ENCODE results near the gene ARMC5.

Gene ARMC5

GRCh38 chr16:31464781-31465260 lies 5.5 kb downstream of the ARMC5 start:
- H3K4me3 Mint-ChIP-seq = no peak overlapping the region
- peaks cover 46% of the 10 kb centered on the region for H3K36me3 Mint-ChIP-seq
- no peaks in the 10 kb centered on the region for H3K9me3 Mint-ChIP-seq
- H3K4me1 Mint-ChIP-seq = peaks cover 50% of the 10 kb centered on the region
- H3K27ac Mint-ChIP-seq = no peak overlapping the region
- no peaks in the 10 kb centered on the region for H3K27me3 Mint-ChIP-seq
- ATAC-seq = no peak

DNA sequence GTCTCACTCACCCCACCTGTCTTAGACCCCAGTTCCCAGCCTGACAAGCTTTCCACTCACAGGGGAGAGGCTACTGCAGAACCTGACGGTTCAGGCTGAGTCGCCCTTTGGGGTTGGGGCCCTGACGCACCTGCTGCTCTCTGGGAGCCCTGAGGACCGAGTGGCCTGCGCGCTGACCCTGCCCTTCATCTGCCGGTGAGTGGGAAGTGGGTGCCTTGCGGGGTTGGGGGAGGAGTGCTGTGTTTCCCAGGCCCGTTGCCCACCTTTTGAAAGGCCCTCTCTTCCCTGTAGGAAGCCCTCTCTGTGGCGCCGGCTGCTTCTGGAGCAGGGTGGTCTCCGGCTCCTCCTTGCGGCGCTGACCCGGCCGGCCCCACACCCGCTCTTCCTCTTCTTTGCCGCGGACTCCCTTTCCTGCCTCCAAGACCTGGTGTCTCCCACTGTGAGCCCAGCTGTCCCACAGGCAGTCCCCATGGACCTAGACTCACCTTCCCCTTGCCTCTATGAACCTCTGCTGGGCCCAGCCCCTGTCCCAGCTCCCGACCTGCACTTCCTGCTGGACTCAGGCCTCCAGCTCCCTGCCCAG lies 6.6 kb downstream of the ARMC5 start:
- Mint-ChIP-seq H3K36me3 (peaks cover 46% of the 10 kb centered on the region), H3K27ac (no peak overlapping the region), H3K4me3 (no peak overlapping the region), H3K9me3 (no peaks in the 10 kb centered on the region), H3K4me1 (peaks cover 42% of the 10 kb centered on the region), H3K27me3 (peaks cover 2% of the 10 kb centered on the region)
- ATAC-seq = no peak

- no peak overlapping the region for H3K27ac Mint-ChIP-seq
- peak; percentile 24 for ATAC-seq
- H3K36me3 Mint-ChIP-seq = peaks cover 46% of the 10 kb centered on the region
- no peaks in the 10 kb centered on the region for H3K9me3 Mint-ChIP-seq
- no peak overlapping the region for H3K4me3 Mint-ChIP-seq
- peaks cover 7% of the 10 kb centered on the region for H3K27me3 Mint-ChIP-seq
- peaks cover 42% of the 10 kb centered on the region for H3K4me1 Mint-ChIP-seq
Observed at GRCh38 chr16:31466381-31466841, 7.1 kb downstream of the ARMC5 start.

- Mint-ChIP-seq H3K27ac (peak overlapping the region; percentile 7), H3K36me3 (peaks cover 46% of the 10 kb centered on the region), H3K4me3 (no peak overlapping the region), H3K9me3 (no peaks in the 10 kb centered on the region), H3K4me1 (peaks cover 45% of the 10 kb centered on the region), H3K27me3 (peaks cover 13% of the 10 kb centered on the region)
- peak; percentile 66 for ATAC-seq
Observed at GRCh38 chr16:31467151-31467773, 8.0 kb downstream of the ARMC5 start.

DNA sequence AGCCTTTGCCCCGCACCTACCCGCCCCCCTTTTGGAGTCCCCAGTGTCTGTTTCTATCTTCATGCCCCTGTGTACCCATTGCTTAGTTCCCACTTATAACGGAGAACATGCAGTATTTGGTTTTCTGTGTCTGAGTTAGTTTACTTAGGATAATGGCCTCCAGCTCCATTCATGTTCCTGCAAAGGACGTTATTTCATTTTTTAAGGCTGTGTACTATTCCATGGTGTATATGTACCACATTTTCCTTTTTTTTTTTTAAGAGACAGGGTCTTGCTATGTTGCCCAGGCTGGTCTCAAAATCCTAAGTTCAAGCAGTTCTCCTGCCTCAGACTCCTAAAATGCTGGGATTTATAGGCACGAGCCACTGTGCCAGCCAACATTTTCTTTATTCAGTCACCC lies 8.6 kb downstream of the ARMC5 start:
- ATAC-seq = no peak
- H3K9me3 Mint-ChIP-seq = no peaks in the 10 kb centered on the region
- H3K27ac Mint-ChIP-seq = peak overlapping the region; percentile 7
- H3K4me3 Mint-ChIP-seq = no peak overlapping the region
- H3K27me3 Mint-ChIP-seq = peaks cover 19% of the 10 kb centered on the region
- H3K36me3 Mint-ChIP-seq = peaks cover 40% of the 10 kb centered on the region
- peaks cover 46% of the 10 kb centered on the region for H3K4me1 Mint-ChIP-seq

DNA sequence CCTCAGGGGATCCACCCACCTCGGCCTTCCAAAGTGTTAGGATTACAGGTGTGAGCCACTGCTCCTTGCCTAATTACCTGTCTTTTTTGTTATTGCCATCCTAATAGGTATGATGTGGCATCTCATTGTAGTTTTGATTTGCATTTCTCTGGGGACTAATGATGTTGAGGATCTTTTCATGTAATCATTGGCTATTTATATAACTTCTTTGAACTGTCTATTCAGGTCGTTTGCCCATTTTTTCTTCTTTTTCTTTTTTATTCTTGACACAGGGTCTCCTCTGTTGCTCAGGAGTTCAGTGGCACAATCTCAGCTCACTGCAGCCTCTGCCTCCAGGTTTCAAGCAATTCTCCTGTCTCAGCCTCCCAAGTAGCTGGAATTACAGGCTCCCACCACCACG lies 11.3 kb downstream of the ARMC5 start:
- Mint-ChIP-seq H3K36me3 (peaks cover 14% of the 10 kb centered on the region), H3K27ac (no peak overlapping the region), H3K27me3 (peaks cover 27% of the 10 kb centered on the region), H3K4me3 (no peak overlapping the region), H3K9me3 (no peaks in the 10 kb centered on the region), H3K4me1 (peaks cover 33% of the 10 kb centered on the region)
- no peak for ATAC-seq

DNA sequence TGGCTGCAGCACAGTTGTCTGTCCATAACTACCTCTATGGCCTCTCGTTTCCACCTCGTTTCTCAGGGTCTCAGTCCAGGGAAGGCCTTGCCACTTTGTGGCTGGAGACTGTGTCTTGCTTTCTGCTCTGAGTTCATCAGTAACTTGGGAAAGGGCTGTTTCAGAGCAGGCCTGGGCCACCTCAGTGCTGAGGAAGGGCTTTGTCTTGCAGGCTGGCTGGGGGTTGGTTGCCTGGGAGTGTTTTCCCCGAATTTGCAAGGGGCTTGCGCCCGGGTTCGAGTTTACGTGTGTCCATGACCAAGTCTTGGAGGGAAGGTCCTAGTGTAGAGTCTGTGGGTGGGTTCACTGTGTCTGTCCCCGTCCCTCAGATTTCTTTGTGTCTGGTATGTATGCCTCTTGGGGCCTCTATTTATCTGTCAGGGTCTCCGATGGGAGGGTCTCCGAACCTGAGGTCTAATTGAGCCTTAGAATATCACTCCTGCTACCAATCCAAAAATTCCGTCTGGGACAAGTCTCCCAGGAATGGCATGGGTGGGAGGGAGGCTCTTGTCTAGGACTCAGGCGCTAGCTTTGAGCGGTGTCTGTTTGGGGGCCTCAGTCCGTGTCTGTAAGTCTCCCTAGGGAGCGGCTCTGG lies 12.1 kb downstream of the ARMC5 start:
- Mint-ChIP-seq H3K27me3 (peaks cover 31% of the 10 kb centered on the region), H3K36me3 (peaks cover 6% of the 10 kb centered on the region), H3K9me3 (no peaks in the 10 kb centered on the region), H3K27ac (no peak overlapping the region), H3K4me1 (peaks cover 37% of the 10 kb centered on the region), H3K4me3 (no peak overlapping the region)
- ATAC-seq = no peak

DNA sequence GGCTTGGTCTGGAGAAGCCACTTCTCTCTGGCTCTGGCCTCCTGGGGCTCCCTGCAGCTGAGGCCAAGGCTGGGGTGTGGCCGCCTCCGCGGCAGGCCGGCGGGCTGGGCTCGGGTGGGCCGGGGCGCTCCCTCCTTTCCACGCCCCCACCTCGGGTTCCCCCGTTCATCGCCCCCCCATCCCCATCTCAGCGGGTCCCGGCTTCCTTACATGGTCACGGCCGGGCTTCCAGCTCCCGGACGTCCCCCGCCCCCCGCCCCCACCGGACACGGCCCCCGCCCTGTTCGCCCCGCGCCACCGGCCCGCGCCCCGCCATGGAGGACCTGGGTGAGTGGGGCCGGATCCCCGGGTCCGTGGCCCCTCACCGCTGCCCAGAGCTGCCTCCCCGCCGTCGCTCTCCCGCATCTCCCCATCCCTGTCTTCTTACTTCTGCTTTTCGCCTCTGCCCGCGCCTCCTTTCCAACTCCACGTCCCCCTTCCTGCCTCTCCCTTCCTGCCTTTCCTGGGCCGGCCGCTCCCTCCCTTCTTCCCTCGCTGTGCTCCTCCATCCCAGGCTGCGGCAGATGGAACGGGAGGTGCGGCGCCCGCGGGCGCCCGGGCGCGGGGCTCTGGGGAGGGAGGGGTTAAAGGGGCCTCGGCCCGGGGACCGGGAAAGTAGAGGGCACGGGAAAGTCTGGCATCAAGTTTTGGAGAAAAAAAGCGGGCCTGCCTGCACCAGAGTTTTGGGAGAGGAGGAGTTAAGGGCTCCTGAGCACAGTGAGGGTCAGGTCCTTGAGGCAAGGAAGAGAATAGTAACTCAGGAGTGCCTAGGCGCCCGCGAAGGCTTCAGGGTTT lies 12.8 kb downstream of the ARMC5 start, which contains the start of gene TGFB1I1:
Gene TGFB1I1, plus strand, starts transcription at position 278 of the 834 bp plus-strand sequence. Its CDS starts 37 bp downstream, at position 315.
- peaks cover 36% of the 10 kb centered on the region for H3K27me3 Mint-ChIP-seq
- peak; percentile 28 for ATAC-seq
- peak within 1 kb of the TSS; percentile 57 for H3K27ac Mint-ChIP-seq
- no peaks in the 10 kb centered on the region for H3K36me3 Mint-ChIP-seq
- peaks cover 37% of the 10 kb centered on the region for H3K4me1 Mint-ChIP-seq
- H3K9me3 Mint-ChIP-seq = no peaks in the 10 kb centered on the region
- H3K4me3 Mint-ChIP-seq = peak within 1 kb of the TSS; percentile 73

DNA sequence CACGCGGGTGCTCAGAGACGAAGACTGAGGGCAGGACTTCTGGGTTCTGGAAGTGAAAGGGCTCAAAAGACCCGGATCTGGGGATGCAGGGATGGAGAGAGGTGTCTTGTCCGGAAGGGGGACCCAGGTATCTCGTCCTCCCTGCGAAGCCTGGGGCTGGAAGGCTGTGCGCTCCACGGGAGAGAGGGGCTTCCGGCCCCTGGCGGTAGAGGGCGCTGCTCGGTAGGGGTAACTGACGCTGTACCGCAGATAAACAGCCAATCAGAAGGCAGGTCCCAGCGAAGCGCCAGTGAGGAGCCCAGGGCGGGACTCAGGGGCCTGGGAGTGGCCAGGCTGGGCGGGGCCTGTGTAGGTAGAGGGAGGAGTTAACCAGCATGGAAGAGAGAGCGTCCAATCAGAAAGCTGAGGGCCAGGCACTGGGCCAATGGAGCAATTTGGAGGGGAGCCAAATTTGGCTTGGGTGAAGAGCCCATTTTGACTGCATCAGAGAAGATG lies 13.5 kb downstream of the ARMC5 start:
- H3K36me3 Mint-ChIP-seq = no peaks in the 10 kb centered on the region
- H3K4me1 Mint-ChIP-seq = peaks cover 37% of the 10 kb centered on the region
- peak; percentile 34 for ATAC-seq
- H3K9me3 Mint-ChIP-seq = no peaks in the 10 kb centered on the region
- H3K27me3 Mint-ChIP-seq = peaks cover 40% of the 10 kb centered on the region
- H3K4me3 Mint-ChIP-seq = peak overlapping the region; percentile 73
- peak overlapping the region; percentile 57 for H3K27ac Mint-ChIP-seq

DNA sequence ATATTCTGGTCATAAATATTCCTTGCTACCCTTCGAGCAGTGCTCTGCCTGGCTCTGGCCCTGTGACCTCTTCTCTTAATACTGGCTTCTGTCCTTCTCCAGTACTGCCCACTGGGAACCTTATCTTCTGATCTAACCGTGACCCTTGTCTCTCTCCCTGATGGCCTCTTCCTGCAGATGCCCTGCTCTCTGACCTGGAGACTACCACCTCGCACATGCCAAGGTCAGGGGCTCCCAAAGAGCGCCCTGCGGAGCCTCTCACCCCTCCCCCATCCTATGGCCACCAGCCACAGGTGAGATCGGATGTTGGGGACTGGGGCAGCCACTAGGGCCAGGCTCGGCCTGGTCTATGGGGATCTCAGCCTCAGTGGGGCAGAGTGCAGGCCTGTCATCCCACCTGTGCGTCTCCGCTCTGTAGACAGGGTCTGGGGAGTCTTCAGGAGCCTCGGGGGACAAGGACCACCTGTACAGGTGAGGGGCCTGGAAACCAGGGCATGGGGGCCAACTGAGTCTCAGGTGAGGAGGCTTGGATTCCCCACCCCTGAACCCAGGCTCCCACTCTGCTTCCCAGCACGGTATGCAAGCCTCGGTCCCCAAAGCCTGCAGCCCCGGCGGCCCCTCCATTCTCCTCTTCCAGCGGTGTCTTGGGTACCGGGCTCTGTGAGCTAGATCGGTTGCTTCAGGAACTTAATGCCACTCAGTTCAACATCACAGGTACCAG lies 14.1 kb downstream of the ARMC5 start:
- Mint-ChIP-seq H3K9me3 (no peaks in the 10 kb centered on the region), H3K4me3 (no peak overlapping the region)

GRCh38 chr16:31474173-31474714 lies 14.9 kb downstream of the ARMC5 start:
- H3K36me3 Mint-ChIP-seq = no peaks in the 10 kb centered on the region
- ATAC-seq = no peak
- H3K27me3 Mint-ChIP-seq = peaks cover 44% of the 10 kb centered on the region
- H3K4me1 Mint-ChIP-seq = peaks cover 39% of the 10 kb centered on the region
- H3K9me3 Mint-ChIP-seq = no peaks in the 10 kb centered on the region
- H3K4me3 Mint-ChIP-seq = no peak overlapping the region
- H3K27ac Mint-ChIP-seq = no peak overlapping the region

More for the DNA sequence above, 14.1 kb downstream of the ARMC5 start:
- no peak overlapping the region for H3K27ac Mint-ChIP-seq
- ATAC-seq = no peak
- H3K27me3 Mint-ChIP-seq = peaks cover 44% of the 10 kb centered on the region
- no peaks in the 10 kb centered on the region for H3K36me3 Mint-ChIP-seq
- peaks cover 39% of the 10 kb centered on the region for H3K4me1 Mint-ChIP-seq

- no peak for ATAC-seq
- H3K4me1 Mint-ChIP-seq = peaks cover 39% of the 10 kb centered on the region
- peaks cover 44% of the 10 kb centered on the region for H3K27me3 Mint-ChIP-seq
- H3K4me3 Mint-ChIP-seq = no peak overlapping the region
- no peak overlapping the region for H3K27ac Mint-ChIP-seq
- no peaks in the 10 kb centered on the region for H3K9me3 Mint-ChIP-seq
- no peaks in the 10 kb centered on the region for H3K36me3 Mint-ChIP-seq
Observed at GRCh38 chr16:31474773-31475738, 15.8 kb downstream of the ARMC5 start.

- H3K27me3 Mint-ChIP-seq = peaks cover 42% of the 10 kb centered on the region
- H3K4me1 Mint-ChIP-seq = peaks cover 38% of the 10 kb centered on the region
- H3K4me3 Mint-ChIP-seq = peak overlapping the region; percentile 87
- no peaks in the 10 kb centered on the region for H3K9me3 Mint-ChIP-seq
- H3K27ac Mint-ChIP-seq = no peak overlapping the region
- no peaks in the 10 kb centered on the region for H3K36me3 Mint-ChIP-seq
- no peak for ATAC-seq
Observed at GRCh38 chr16:31475946-31476302, 16.6 kb downstream of the ARMC5 start.
